Kidney epithelial cell (primary cell): Measurements from ENCODE around the gene NAPA. TPM values are rescaled to one million over a fixed set of nuclear protein-coding genes. Genes with fewer than 3 reads are reported as not detected.

Source experiments
- DNase-seq: peaks from one replicate; pipeline ENCODE4 v3.0.0-alpha.2; 2010; ENCODE audit warnings: low read depth
- H3K27me3 ChIP-seq: 2 replicates; pipeline ENCODE4 v1.6.0; 2011; ENCODE audit warnings: low read length; ENCODE audit not compliant: control insufficient read depth, insufficient read depth
- H3K36me3 ChIP-seq: 2 replicates; pipeline ENCODE4 v1.5.1; 2011; ENCODE audit warnings: low read length; ENCODE audit not compliant: control insufficient read depth, insufficient read depth
- H3K4me3 ChIP-seq: 2 replicates; pipeline ENCODE4 v1.5.1; 2011; ENCODE audit warnings: low read depth, mild to moderate bottlenecking, control low read depth, low read length
- CTCF ChIP-seq: IDR thresholded peaks from 2 replicates; pipeline ENCODE4 v1.5.1; 2011; ENCODE audit warnings: mild to moderate bottlenecking, moderate library complexity, low read length, control low read depth, inconsistent platforms; ENCODE audit not compliant: insufficient read depth, poor library complexity, severe bottlenecking
- total RNA-seq: library from RNA; depleted of rRNA; stranded (reverse); fragments of >200 nt; gene quantifications from 2 replicates; pipeline ENCODE4 v1.2.3, GENCODE V29; 2015

Gene NAPA
- total RNA-seq, 1 donor from 2014 or later: 127 TPM

GRCh38 chr19:47506459-47506858 lies 8.4 kb downstream of the NAPA start:
- Histone ChIP-seq H3K36me3 (peaks cover under 1% of the 10 kb centered on the region), H3K4me3 (no peak overlapping the region), H3K27me3 (no peaks in the 10 kb centered on the region)
- no peak for DNase-seq
- TF ChIP-seq CTCF: no peak

GRCh38 chr19:47505506-47505905 lies 9.4 kb downstream of the NAPA start:
- TF ChIP-seq CTCF: no peak
- H3K27me3 ChIP-seq: no peaks in the 10 kb centered on the region
- H3K4me3 ChIP-seq: no peak overlapping the region
- H3K36me3 ChIP-seq: peaks cover 3% of the 10 kb centered on the region
- DNase-seq: no peak

- Histone ChIP-seq H3K36me3 (peaks cover 5% of the 10 kb centered on the region), H3K4me3 (no peak overlapping the region), H3K27me3 (no peaks in the 10 kb centered on the region)
- no peak for TF ChIP-seq CTCF
- DNase-seq: no peak
Observed at GRCh38 chr19:47503826-47504150, 11.1 kb downstream of the NAPA start.

GRCh38 chr19:47503130-47503825 lies 11.6 kb downstream of the NAPA start:
- no peak overlapping the region for H3K4me3 ChIP-seq
- H3K36me3 ChIP-seq: peaks cover 5% of the 10 kb centered on the region
- DNase-seq: no peak
- no peak for TF ChIP-seq CTCF
- H3K27me3 ChIP-seq: no peaks in the 10 kb centered on the region

GRCh38 chr19:47499863-47500830 lies 14.7 kb downstream of the NAPA start:
- Histone ChIP-seq H3K4me3 (no peak overlapping the region), H3K27me3 (no peaks in the 10 kb centered on the region), H3K36me3 (peaks cover 6% of the 10 kb centered on the region)
- TF ChIP-seq CTCF: no peak
- DNase-seq: no peak

- no peak overlapping the region for H3K4me3 ChIP-seq
- no peaks in the 10 kb centered on the region for H3K27me3 ChIP-seq
- TF ChIP-seq CTCF: no peak
- DNase-seq: no peak
- H3K36me3 ChIP-seq: peaks cover 6% of the 10 kb centered on the region
Observed at GRCh38 chr19:47499371-47499770, 15.5 kb downstream of the NAPA start.
